Measurements from ENCODE around the gene FAM151A.

The FAM151A gene

DNA sequence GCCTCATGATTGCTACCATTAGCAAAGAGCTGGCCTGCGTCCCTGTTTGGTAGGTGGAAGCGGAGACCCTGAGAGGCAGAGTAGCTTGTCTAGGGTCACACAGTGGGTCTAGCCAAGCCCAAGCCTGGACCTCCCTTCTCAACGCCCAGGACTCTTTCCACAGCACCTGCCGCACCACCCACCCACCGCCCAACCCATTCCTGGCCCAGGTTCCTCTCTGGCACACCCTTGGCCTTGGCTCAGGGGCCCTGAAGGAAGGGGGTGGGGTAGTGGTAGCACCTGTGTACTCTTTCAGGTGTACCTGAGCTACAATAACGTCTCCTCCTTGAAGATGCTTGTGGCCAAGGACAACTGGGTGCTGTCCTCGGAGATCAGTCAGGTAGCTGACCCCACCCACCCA, 19.3 kb downstream of the FAM151A start:
- no peak for DNase-seq (ENCODE audit: low read depth)

- no peak for DNase-seq (ENCODE audit: low read depth)
Measured at GRCh38 chr1:54603241-54603640, 20.1 kb downstream of the FAM151A start.

GRCh38 chr1:54602554-54602953, 20.8 kb downstream of the FAM151A start:
- no peak for DNase-seq (ENCODE audit: low read depth)

DNA sequence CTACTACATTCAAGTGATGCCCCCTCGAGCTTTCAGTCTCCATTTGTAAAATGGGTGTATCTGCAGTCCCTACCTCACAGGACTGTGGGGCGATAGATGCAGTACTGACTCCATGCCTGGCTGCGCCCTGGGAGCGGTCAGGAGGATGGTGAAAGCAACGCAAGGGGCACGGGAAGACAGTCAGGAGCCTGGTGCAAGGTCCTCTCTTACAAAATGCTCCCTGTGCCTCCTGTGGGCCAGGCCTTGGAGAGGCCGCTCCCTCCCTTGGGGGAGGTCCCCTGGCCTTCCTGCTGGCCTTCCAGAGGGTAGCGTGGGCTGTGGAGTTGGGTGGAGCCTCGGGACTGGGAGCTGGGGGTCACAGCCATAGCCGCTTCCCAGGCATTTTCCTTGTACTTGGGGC, 21.6 kb downstream of the FAM151A start:
- no peak for DNase-seq (ENCODE audit: low read depth)

DNA sequence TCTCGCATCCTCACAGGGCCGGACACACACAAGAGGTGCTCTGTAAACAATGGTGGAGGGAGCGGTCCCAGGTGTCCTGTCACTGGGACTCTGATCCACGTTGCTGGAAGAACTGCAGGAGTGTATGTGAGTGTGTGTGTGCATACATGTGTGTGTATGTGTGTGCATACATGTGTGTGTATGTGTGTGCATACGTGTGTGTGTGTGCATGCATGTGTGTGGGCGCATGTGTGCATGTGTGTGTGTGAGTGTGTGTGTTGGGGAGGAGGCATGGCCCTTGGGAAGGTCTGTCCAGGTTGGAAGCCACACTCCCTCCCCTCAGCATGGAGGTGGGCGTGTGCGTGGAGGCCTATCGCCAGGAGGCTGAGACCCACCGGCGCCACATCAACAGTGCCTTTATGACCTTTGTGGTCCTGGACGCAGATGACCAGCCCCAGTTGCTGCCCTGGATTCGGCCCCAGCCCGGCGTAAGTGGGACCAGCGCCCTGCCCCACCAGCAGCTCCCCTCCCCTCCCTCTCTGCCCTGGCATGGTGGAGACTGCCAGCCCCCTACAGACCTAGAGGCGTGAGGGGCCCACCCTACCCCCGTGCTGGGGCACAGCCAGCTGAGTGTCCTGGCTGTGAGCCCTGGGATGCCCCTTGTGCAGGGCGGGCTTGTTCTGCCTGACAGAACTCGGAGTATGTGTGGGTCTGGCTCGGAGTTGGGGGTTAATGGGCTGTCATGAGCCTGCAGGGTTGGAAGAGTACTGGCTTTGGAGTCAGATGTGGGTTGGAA, 22.2 kb downstream of the FAM151A start:
- DNase-seq (ENCODE audit: low read depth), result no peak

DNA sequence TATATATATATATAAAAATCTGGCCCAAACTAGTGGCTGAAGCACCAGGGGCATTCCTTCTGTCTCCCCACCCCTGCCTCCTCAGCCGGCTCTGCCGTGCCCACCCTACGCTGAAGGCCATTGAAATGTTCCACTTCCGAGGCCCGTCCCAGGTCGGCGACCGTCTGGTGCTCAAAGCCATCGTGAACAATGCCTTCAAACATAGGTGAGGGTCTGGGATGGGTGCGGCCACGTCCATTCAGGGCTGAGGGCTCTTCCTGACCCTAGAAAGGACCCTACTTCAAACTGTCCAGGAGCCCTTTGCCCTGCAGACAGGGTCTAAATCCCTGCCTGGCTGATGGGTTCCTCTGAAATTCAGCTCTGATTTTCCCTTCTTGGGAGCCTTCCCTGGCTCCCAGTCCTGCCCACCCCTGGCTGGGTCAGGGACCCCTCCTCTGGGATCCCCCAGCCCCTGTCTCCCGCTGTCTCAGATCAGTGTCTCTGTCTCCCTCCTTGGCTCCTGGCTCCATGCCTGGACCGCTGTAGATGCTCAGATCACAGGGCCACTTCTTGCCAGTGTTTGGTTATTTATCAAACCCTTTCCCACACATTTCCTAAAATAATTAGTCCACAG, 24.0 kb downstream of the FAM151A start:
- DNase-seq (ENCODE audit: low read depth), result no peak

DNA sequence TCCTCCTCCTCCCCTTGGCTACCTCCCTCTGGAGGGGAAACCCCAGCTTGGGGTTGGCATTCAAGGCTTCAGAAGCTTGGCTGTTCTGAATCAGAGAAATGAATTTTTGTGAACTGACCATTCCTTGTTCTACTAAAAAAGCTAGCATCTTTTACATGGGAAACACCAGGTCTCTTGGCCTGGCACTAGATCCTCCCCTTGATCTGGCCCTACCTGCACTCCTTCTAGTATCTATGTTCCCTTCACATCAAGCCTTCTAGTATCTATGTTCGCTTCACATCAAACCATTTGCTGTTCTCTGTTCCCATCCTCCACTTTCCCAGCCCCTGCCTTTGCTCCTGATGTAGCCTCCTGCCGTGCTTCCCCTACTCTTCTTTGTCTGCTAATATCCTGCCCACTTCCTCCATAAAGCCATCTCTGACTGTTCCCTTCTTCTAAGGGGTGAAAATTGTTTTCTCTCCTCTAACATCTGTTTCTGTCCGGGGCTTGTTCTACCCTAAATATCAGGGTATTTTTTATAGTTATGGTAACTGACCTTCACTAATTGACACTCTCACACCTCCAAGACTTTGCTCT, 25.8 kb downstream of the FAM151A start:
- no peak for DNase-seq (ENCODE audit: low read depth)

DNA sequence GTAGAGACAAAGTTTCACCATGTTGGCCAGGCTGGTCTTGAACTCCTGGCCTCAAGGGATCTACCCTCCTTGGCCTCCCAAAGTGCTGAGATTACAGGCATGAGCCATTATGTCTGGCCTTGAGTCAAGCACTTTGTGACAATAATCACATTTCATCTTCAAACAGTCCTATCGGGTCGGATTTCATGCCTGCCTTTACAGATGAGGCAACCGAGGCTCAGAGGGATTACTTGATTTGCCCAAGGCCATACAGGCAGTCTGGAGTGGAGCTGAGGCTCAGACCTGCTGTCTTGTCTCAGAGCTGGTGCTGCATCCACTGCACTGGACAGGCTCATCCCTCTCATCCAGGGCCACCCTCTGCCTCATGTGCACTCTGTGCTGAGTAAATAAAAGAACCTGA, 26.6 kb downstream of the FAM151A start:
- no peak for DNase-seq (ENCODE audit: low read depth)

DNA sequence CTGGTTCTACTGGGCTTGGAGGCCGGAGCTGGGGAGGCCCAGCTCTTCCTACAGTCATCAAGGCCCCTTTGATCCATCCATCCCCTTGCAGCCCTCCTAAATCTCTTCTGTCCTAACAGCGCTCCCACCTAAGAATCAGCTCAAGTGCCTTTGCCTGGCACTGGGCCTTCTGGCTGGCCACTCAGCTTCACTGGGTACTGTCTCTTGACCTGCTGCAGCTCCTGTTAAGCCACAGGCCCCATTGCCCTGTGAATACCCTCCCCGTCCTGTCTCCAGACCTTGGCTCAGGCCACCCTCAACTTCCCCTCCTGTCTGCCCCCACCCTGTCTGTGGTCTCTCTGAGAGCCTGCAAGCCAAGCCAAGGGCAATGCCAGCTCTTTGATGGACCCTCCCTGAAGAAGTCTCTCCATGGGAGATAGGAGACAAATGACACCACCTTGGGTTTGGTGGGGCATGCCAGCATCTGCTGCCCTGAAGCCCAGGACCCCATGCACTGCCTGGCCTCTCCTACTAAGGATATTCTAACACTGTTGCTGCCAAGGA, 27.3 kb downstream of the FAM151A start:
- no peak for DNase-seq (ENCODE audit: low read depth)

DNA sequence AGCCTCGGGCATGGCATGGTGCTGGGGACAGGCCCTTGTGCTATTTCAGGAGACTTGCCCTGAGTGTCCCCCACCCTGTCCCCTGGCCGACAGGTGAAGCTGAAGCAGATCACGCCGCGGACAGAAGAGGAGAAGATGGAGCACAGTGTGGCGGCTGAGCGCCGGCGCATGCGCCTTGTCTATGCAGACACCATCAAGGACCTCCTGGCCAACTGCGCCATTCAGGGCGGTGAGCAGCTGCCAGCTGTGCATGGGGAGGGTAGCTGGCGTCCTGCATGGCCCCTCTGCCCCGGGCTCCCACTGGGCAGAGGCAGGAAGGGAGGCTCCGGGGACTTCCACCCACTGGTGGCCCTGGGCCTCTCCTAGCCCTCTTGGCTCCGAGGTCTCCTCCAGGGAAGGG, 28.9 kb downstream of the FAM151A start:
- DNase-seq (ENCODE audit: low read depth), result no peak

- DNase-seq (ENCODE audit: low read depth), result no peak
Measured at GRCh38 chr1:54593571-54594160, 29.7 kb downstream of the FAM151A start.

DNA sequence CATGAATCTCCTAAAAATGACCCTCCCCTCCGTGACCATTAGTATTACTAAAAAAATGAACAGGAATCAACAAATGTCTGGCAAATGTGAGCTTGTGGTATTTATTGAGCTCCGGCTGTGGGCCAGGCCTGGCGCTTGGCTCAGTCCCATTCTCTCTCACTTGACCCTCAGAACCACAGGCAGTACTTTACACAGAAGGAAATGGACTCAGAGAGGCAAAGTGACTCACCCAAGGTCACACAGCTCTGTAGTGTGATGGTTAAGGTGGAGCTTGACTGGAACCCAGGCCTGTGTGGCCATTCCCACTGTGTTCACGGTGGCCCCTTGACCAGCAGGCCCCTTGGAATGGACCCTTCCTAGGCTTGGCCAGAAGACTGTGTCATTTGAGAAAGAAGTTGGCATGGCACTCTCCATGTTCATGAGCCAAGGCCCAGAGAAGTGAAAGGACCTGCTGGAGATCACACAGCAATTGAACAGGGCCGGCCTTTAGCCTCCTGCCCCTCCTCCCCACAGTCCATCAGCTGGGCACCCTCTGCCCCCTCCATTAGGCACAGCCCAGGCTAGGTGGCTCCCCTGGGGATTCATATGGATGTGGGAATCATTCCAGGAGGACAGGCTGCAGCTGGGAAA, 32.1 kb downstream of the FAM151A start:
- no peak for DNase-seq (ENCODE audit: low read depth)

DNA sequence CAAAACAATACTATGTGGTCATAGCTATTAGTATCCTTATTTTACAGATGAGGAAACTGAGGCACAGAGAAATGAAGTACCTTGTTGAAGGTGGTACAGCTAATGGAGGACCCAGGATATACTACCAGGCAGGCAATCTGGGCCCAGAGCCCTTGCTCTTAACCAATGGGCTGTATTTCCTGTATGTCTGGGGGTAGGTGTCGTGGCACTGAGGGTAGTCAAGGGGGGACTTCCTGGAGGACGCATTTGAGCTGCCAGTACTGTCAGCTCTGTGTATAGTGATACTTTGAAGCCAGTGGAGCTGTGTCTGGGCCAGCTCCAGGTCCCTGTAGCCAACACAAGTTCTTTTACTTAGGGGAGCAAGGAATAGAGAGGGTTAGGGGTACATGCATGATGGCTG, 34.9 kb downstream of the FAM151A start:
- no peak for DNase-seq (ENCODE audit: low read depth)

DNA sequence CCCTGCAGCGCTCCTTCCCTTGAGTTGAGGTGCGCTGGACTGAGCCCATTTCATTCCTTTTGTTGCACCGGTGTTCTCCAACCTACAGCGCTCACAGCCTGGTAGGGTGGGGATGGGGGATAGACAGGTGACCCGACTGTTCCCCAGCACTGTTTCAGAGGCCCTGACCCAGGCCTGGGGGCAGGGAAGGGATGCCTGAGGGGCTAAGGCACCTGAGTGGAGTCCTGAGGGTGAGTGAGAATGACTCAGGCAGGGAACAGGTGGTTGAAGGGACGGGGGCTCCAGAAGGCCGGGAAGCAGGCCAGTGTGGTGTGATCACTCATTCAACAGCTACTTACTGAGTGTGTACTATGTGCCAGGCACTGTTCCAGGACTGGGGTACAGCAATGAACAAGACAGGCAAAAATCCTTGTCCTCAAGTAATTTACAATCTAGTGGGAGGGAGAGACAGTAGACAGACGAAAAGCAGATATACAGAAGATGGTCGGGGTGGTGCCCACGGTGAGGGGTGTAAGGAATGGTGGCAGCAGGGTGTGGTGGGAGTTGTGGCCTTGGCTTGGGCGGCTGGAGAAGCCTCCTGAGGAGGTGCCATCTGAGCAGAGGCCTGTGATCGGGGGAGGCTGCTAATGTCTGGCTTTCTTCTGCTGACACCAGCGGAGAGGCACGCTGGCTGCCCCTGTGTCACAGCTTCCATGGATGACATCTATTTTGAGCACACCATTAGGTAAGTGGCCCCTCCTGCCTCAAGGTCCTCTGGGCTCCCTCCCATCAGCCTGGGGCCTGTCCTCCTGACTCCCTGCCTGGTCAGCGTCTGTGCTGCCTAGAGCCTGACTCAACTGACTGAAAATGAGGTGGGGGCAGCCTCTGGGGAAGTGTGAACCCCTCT, 37.9 kb downstream of the FAM151A start:
- DNase-seq (ENCODE audit: low read depth), result no peak

- no peak for DNase-seq (ENCODE audit: low read depth)
Measured at GRCh38 chr1:54584575-54584974, 38.8 kb downstream of the FAM151A start.

GRCh38 chr1:54583871-54584270, 39.5 kb downstream of the FAM151A start:
- DNase-seq (ENCODE audit: low read depth), result no peak

GRCh38 chr1:54583307-54583686, 40.0 kb downstream of the FAM151A start:
- DNase-seq (ENCODE audit: low read depth), result no peak

DNA sequence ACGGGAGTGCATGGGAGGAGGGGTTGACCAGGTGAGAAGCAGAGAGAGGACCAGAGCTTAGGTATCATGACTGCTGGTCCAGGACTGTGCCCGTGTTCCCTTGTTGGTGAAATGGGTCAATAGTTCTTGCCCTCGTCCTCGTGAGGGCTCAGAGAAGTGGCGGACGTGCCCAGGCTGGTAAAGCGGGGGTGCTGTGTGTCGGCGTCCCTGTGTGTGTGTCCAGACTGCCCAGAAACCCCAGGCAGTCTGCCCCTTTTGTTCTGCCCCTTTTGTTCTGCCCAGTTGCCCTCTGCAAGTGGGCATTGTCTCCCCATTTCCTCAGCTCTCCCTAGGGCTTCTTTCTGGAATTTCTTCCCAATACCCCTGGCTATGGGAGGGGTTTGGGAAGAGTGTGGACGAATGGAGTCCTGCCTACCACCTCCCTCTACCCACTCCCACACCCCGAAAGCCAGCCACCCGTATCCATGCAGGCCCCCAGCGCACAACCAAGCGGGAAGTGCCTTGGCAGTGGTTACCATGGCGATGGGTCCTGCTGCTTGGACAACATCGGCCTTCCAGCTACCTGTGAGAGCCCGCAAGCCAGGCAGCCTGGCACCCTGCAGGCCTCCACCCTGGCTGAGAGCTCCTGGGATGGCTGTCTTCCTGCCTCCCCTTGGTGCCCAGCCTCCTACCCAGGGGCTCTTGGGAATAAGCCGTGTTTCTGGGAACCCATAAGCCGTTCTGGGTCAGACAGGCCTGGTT, 40.6 kb downstream of the FAM151A start:
- DNase-seq (ENCODE audit: low read depth), result no peak

- no peak for DNase-seq (ENCODE audit: low read depth)
Measured at GRCh38 chr1:54581621-54582035, 41.7 kb downstream of the FAM151A start.

DNA sequence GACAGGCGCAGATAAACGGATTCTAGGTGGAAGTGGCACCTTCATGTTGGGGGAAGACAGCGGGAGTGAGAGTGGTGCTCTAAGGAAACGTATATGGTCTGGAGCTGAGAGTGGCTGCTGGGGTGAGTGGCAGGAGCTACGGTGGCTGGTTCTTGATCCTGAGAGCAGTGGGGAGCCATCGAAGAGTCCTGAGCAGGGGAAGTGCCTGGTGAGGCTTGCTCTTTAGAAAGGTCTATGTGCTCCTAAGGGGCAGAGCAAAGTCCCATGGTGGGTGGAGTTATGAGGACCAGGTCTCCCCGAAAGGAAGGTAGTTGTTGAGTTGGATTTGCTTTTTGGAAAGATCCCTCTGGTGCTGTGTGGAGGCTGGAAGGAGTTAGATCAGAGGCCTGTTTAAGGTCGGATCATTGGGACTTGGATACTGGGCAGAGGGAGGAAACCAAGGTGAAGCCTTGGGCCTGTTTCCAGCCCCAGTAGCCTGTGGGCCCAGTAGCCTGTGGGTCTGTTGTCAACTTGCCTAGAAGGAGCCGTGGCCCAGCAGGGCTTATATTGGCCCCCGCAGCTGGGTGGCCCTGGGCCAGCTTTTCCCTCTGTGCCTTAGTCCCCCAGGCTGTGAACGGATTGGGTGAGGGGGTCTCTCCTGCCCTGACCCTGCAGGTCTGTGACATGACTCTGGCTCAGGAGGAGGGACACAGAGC, 42.3 kb downstream of the FAM151A start:
- DNase-seq (ENCODE audit: low read depth), result no peak
